ENCODE measurements around the gene KCTD11. TPM values are rescaled to one million over a fixed set of nuclear protein-coding genes. Genes with fewer than 3 reads are reported as not detected.

KCTD11 gene
- total and polyA plus RNA-seq, 2 of the 13 experiments (the other 11 are each of a cell fraction or from before 2014, with no cell fraction given), result 1.6 to 2.6 TPM

- no peak for TF ChIP-seq KLF12 (CRISPR knock-in tag; IDR thresholded peaks at IDR 0.05; ENCODE audit: borderline replicate concordance)
- TF ChIP-seq DR1 (CRISPR knock-in tag; IDR thresholded peaks at IDR 0.05), result peak; percentile 48; the same call in 1 of the 2 replicates
- 0 out of 2 replicates have a peak, but pooled peaks have one; percentile 1 for TF ChIP-seq MTERF4 (CRISPR knock-in tag; IDR thresholded peaks at IDR 0.05)
- TF ChIP-seq ETV6 (CRISPR knock-in tag; conservative IDR thresholded peaks at IDR 0.05), result no peak
- peak; percentile 9; the same call in 1 of the 2 replicates for TF ChIP-seq ELF1 (CRISPR knock-in tag; IDR thresholded peaks at IDR 0.05)
- no peak for TF ChIP-seq PLSCR1 (CRISPR knock-in tag; IDR thresholded peaks at IDR 0.05; ENCODE audit: borderline replicate concordance)
- TF ChIP-seq ZNF772 (CRISPR knock-in tag; IDR thresholded peaks at IDR 0.05), result peak; percentile 70; the same call in 1 of the 2 replicates
- 0 out of 2 replicates have a peak, but pooled peaks have one; percentile 72 for TF ChIP-seq ZNF564 (CRISPR knock-in tag; IDR thresholded peaks at IDR 0.05)
- no peak for TF ChIP-seq ZNF333 (CRISPR knock-in tag; IDR thresholded peaks at IDR 0.05; ENCODE audit: borderline replicate concordance)
- TF ChIP-seq, protein P1, sequence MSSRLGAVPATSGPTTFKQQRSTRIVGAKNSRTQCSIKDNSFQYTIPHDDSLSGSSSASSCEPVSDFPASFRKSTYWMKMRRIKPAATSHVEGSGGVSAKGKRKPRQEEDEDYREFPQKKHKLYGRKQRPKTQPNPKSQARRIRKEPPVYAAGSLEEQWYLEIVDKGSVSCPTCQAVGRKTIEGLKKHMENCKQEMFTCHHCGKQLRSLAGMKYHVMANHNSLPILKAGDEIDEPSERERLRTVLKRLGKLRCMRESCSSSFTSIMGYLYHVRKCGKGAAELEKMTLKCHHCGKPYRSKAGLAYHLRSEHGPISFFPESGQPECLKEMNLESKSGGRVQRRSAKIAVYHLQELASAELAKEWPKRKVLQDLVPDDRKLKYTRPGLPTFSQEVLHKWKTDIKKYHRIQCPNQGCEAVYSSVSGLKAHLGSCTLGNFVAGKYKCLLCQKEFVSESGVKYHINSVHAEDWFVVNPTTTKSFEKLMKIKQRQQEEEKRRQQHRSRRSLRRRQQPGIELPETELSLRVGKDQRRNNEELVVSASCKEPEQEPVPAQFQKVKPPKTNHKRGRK (CRISPR knock-in tag; IDR thresholded peaks at IDR 0.05), result no peak
- TF ChIP-seq IRF2 (CRISPR knock-in tag; IDR thresholded peaks at IDR 0.05), result no peak
- no peak for TF ChIP-seq ZNF720 (CRISPR knock-in tag; IDR thresholded peaks at IDR 0.05)
- peak; percentile 73; the same call in 1 of the 2 replicates for TF ChIP-seq ZNF547 (CRISPR knock-in tag; IDR thresholded peaks at IDR 0.05)
- TF ChIP-seq, protein P2, sequence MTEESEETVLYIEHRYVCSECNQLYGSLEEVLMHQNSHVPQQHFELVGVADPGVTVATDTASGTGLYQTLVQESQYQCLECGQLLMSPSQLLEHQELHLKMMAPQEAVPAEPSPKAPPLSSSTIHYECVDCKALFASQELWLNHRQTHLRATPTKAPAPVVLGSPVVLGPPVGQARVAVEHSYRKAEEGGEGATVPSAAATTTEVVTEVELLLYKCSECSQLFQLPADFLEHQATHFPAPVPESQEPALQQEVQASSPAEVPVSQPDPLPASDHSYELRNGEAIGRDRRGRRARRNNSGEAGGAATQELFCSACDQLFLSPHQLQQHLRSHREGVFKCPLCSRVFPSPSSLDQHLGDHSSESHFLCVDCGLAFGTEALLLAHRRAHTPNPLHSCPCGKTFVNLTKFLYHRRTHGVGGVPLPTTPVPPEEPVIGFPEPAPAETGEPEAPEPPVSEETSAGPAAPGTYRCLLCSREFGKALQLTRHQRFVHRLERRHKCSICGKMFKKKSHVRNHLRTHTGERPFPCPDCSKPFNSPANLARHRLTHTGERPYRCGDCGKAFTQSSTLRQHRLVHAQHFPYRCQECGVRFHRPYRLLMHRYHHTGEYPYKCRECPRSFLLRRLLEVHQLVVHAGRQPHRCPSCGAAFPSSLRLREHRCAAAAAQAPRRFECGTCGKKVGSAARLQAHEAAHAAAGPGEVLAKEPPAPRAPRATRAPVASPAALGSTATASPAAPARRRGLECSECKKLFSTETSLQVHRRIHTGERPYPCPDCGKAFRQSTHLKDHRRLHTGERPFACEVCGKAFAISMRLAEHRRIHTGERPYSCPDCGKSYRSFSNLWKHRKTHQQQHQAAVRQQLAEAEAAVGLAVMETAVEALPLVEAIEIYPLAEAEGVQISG (CRISPR knock-in tag; IDR thresholded peaks at IDR 0.05), result peak; percentile 75
- 0 out of 2 replicates have a peak, but pooled peaks have one; percentile 29 for TF ChIP-seq MEIS2 (CRISPR knock-in tag; IDR thresholded peaks at IDR 0.05)
- peak; percentile 51 for TF ChIP-seq ZBTB25 (CRISPR knock-in tag; IDR thresholded peaks at IDR 0.05)
- TF ChIP-seq KLF13 (CRISPR knock-in tag; IDR thresholded peaks at IDR 0.05), result no peak
- TF ChIP-seq SAP130 (CRISPR knock-in tag; IDR thresholded peaks at IDR 0.05; ENCODE audit: low read depth), result peak; percentile 75
- TF ChIP-seq CBX5 (CRISPR knock-in tag; IDR thresholded peaks at IDR 0.05; ENCODE audit: borderline replicate concordance), result 0 out of 2 replicates have a peak, but pooled peaks have one; percentile 61
- 0 out of 2 replicates have a peak, but pooled peaks have one; percentile 13 for TF ChIP-seq ZNF329 (CRISPR knock-in tag; IDR thresholded peaks at IDR 0.05; ENCODE audit: low read depth)
- peak; percentile 66 for TF ChIP-seq ZBTB38 (CRISPR knock-in tag; IDR thresholded peaks at IDR 0.05)
- TF ChIP-seq ZNF12 (CRISPR knock-in tag; IDR thresholded peaks at IDR 0.05), result 0 out of 2 replicates have a peak, but pooled peaks have one; percentile 38
- TF ChIP-seq TBP (CRISPR knock-in tag; IDR thresholded peaks at IDR 0.05), result no peak
- TF ChIP-seq NR2F2 (IDR thresholded peaks at IDR 0.05; ENCODE audit: borderline replicate concordance, low read depth), result no peak
Measured at GRCh38 chr17:7394452-7395191, 42.7 kb downstream of the KCTD11 start, which contains the start of gene PLSCR3 (continued).
